Activated CD8-positive, alpha-beta memory T cell treated with anti-CD3 and anti-CD28 coated beads, Interleukin-2, amount 50 U/mL, for 24 hours (primary cell): Measurements from ENCODE around the gene CEP250.
"Not testable (repeated sequence)": the region's sequence is repeated elsewhere in the genome, so short reads cannot be mapped to it uniquely, and the experiment has no call there.

Source experiments
- DNase-seq: peaks from one replicate; pipeline ENCODE4 v3.0.0-alpha.2; 2020; ENCODE audit errors: extremely low read depth

Gene CEP250

GRCh38 chr20:35497320-35497719 lies 41.9 kb downstream of the CEP250 start:
- DNase-seq, result no peak

GRCh38 chr20:35497780-35498189 lies 42.4 kb downstream of the CEP250 start:
- no peak for DNase-seq

GRCh38 chr20:35499271-35499670 lies 43.9 kb downstream of the CEP250 start:
- no peak for DNase-seq

- DNase-seq, result no peak
These were observed 47.0 kb downstream of the CEP250 start for GRCh38 chr20:35502352-35502751.

GRCh38 chr20:35503281-35503680 lies 47.9 kb downstream of the CEP250 start:
- DNase-seq, result no peak

- no peak for DNase-seq
These were observed 48.6 kb downstream of the CEP250 start for GRCh38 chr20:35503841-35504561.

GRCh38 chr20:35504751-35505150 lies 49.4 kb downstream of the CEP250 start:
- DNase-seq, result no peak

GRCh38 chr20:35506179-35506578 lies 50.8 kb downstream of the CEP250 start:
- DNase-seq, result no peak

GRCh38 chr20:35506872-35507638 lies 51.7 kb downstream of the CEP250 start:
- no peak for DNase-seq

GRCh38 chr20:35508493-35509218 lies 53.3 kb downstream of the CEP250 start:
- no peak for DNase-seq

- no peak for DNase-seq
These were observed 55.7 kb downstream of the CEP250 start for GRCh38 chr20:35510951-35511735.

- no peak for DNase-seq
These were observed 56.5 kb downstream of the CEP250 start for GRCh38 chr20:35511814-35512420.

- DNase-seq, result no peak
These were observed 59.1 kb downstream of the CEP250 start for GRCh38 chr20:35514371-35514932.

- no peak for DNase-seq
These were observed 59.9 kb downstream of the CEP250 start for GRCh38 chr20:35515341-35515740.

GRCh38 chr20:35515949-35516645 lies 60.7 kb downstream of the CEP250 start:
- DNase-seq, result no peak

- DNase-seq, result no peak
These were observed 61.7 kb downstream of the CEP250 start for GRCh38 chr20:35517125-35517524.

GRCh38 chr20:35517767-35518166 lies 62.4 kb downstream of the CEP250 start:
- DNase-seq, result not testable (repeated sequence)

- DNase-seq, result no peak
These were observed 63.6 kb downstream of the CEP250 start for GRCh38 chr20:35518955-35519354.

GRCh38 chr20:35523298-35523888 lies 68.0 kb downstream of the CEP250 start:
- DNase-seq, result no peak

GRCh38 chr20:35525639-35526038 lies 70.2 kb downstream of the CEP250 start:
- DNase-seq, result no peak
